Stimulated activated CD8-positive, alpha-beta memory T cell treated with anti-CD3 and anti-CD28 coated beads, Interleukin-4, amount 100 ng/mL, for 24 hours (primary cell): ENCODE results near the gene FALEC.

Experiments used
- DNase-seq: peaks from one replicate; pipeline ENCODE4 v3.0.0-alpha.2; 2020; ENCODE audit warnings: low read depth

Gene FALEC

GRCh38 chr1:150545486-150546032 lies 30.0 kb downstream of the FALEC start:
- no peak for DNase-seq

GRCh38 chr1:150546294-150546937 lies 30.9 kb downstream of the FALEC start:
- no peak for DNase-seq

- DNase-seq = no peak
These were observed 32.7 kb downstream of the FALEC start for GRCh38 chr1:150548324-150548631.

DNA sequence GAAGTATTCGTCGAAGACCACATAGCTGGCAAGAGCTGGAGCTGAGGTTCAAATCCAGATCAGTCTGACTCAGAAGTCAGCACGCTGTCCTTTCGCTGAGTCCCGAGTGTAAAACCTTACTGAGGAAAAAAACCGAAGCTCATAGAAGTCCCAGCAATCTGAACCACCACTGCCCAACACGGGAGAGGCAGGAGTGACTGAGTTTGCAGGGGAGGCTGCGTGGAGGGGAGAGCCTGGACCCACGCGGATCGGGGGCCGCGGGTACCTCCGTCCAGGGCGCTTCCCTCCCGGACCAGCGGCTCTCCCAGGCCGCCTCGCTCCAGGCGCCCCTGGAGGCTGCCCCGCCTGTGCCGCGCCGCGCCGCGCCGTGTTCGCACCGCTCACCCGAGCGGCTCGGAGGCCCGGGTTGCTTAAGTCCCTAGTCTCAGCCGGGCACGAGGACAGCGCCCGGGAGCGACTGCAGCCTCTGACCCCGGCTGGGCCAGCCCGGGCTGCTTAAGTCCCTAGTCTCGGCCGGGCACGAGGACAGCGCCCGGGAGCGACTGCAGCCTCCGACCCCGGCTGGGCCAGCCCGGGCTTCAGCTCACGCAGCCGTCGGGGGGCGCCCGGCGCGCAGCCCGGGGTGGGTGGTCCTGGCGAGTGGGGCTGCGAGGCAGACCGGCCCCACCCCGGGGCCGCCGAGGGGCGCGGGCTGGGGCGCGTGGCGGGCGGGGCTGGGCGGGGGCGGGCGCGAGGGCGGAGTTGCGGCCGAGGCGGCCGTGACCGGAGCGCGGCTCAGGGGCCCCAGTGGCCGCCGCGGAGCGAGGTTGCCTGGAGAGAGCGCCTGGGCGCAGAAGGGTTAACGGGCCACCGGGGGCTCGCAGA lies 33.3 kb downstream of the FALEC start, which contains the start of gene ADAMTSL4:
Gene ADAMTSL4, plus strand, starts transcription at position 777 of the 864 bp plus-strand sequence. CDS start 2,881 bp downstream, outside the sequence.
- no peak for DNase-seq

DNA sequence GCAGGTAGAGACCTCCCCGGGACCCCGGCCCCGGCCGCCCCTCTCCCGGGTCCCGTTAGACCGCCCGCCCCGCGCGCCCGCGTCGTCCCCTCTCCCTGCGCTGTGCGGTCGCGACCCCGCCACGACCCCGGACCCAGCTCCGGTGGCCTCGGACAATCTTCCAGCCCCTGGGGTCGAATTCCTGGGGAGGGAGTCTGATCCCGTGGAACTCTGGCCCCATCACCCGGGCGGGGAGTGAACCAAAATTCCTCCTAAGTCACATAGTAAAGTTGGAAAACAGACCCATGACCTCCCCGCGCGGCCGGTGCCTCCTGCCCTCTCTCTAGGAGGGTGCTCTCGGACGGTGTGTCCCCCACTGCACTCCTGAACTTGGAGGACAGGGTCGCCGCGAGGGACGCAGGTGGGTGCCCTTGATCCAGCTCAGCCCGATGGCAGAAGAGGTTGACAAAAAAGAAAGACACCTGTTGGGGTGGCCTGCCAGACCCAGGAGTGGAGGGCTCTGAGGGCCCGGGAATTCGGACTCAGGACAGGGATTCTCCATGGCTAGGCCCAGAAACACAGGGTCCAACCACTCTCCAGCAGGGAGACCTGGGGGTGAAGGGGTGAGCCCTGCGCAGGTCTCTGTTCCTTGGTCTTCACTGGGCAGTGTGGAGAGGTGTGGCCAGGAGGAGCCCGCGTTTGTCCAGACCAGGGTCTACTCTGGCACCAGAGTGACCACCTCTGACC lies 34.1 kb downstream of the FALEC start:
- DNase-seq = no peak

DNA sequence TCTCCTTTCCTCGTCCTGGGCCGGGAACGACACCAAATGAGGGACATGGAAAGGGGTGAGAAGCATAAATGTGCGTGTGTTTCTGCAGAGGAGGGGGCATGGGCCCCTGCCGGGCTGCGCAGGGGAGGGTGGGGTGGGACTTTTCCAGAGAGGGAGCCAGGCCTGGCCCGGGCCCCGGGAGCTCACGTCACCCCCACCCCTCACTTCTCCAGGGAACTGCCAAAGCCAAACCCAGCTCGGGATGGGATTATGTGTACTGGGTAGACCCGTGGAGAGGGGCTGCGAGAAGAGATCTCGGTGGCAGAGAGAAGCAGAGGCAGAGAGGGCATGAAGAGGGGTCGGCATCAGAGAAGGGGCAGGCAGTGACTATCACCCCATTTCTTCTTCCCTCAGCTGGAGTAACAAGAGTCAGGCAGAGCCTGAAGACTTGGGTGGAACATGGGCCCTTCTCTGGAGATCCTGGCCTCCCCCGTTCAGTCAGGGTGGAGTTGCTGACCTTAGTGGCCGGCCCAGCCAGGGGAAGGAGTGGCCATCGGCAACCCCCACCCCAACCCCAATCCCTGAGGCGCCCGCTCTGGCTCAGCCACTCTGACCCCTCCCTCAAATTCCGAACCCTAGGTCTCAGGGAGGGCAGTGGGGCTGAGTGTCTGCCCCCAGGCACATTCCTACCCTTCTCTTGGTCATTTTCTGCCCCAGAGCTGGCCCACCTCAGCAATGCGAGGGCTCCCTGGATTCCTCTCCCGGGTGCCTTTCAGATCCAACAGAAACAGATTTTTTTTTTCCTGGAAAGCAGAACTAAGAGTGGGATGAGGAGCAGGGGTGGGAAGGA lies 34.9 kb downstream of the FALEC start:
- no peak for DNase-seq

DNA sequence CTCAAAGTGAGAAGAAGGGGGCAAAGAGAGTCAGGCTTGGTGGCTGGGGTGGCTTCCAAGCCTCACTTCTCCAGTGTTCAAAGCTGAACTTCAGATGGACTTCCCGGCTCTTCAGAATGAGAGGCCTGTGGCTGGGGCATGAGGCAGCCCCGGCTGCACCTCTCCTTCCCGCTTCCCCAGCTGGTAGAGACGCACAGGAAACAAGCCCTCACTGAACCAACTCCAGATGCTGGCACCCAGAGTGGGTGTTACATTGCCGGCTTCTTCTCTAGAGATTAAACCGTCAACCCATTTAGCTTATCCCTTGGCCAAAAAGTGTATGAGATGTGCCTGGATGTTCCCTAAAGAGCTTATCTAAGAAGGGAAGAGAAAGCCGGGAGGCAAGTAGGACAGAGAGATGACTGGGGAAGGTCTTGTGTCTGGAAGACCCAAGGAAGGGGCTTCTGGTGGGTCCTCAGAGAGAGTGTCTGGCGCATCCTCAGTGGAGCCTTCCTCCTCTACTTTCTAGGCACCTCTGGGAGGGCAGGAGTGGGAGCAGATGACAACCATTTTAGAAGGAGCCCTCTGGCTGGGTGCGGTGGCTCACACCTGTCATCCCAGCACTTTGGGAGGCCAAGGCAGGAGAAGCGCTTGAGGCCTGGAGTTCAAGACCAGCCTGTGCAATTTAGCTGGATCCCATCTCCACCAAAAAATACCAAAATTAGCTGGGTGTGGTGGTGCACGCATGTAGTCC lies 35.7 kb downstream of the FALEC start:
- no peak for DNase-seq

- no peak for DNase-seq
These were observed 36.2 kb downstream of the FALEC start for GRCh38 chr1:150551784-150552127.

- DNase-seq = no peak
These were observed 36.8 kb downstream of the FALEC start for GRCh38 chr1:150552128-150552910.

DNA sequence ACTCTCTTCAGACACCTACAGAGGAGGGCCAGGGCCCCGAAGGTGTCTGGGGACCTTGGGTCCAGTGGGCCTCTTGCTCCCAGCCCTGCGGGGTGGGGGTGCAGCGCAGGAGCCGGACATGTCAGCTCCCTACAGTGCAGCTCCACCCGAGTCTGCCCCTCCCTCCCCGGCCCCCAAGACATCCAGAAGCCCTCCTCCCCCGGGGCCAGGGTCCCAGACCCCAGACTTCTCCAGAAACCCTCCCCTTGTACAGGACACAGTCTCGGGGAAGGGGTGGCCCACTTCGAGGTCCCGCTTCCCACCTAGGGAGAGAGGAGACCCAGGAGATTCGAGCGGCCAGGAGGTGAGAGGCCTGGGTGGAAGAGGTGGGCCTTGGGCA lies 37.3 kb downstream of the FALEC start:
- DNase-seq = no peak

GRCh38 chr1:150553392-150554085 lies 38.0 kb downstream of the FALEC start:
- DNase-seq = no peak

GRCh38 chr1:150554086-150554452 lies 38.5 kb downstream of the FALEC start:
- DNase-seq = no peak

DNA sequence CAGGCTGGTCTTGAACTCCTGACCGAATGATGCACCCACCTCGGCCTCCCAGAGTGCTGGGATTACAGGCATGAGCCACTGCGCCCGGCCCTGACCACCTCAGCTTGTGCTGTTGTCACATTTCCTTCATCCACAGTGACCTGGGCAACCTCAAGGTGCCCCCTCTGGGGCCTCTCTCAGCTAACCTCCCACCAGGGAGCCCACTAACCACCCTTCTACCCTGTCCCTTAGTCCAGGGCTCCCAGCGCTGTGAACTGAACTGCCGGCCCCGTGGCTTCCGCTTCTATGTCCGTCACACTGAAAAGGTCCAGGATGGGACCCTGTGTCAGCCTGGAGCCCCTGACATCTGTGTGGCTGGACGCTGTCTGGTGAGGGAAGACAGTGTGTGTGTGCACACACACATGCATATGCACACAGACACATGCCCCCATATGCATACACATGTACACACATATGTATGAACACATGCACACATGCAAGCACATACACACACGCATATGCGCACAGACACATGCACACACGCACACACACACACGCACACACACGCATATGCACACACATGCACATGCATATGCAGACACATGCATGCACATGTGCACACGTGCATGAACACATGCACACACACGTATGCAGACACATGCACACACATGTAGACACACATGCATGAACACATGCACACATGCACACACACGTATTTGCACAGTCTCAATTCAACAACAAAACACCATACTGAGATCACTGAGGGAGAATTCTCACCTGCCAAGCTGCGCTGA lies 39.8 kb downstream of the FALEC start:
- no peak for DNase-seq

DNA sequence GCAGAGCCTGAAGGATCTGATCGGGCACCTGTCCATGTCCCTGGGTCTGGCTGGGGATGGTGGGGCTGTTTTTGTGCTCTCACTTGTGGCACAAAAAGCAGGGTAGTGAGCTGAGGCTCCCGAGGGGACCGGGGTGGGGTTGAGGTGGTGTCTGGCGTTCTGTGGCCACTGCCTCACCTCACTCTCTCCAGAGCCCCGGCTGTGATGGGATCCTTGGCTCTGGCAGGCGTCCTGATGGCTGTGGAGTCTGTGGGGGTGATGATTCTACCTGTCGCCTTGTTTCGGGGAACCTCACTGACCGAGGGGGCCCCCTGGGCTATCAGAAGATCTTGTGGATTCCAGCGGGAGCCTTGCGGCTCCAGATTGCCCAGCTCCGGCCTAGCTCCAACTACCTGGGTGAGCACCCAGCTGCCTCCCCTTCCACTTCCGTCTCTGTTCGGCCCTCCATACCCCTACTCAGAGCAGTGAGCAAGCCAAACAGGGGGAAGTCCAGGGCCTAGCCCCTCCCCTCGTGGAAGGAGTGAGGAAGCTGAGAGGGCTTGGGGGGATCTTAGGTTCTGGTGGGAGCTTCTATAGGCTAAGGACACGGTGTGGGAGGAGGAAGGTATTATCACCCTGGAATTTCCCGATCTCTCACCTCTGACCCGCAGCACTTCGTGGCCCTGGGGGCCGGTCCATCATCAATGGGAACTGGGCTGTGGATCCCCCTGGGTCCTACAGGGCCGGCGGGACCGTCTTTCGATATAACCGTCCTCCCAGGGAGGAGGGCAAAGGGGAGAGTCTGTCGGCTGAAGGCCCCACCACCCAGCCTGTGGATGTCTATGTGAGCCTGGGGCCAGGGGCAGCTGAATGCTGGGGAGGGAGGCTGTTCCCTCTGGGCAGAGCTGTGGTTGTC lies 40.7 kb downstream of the FALEC start:
- no peak for DNase-seq

DNA sequence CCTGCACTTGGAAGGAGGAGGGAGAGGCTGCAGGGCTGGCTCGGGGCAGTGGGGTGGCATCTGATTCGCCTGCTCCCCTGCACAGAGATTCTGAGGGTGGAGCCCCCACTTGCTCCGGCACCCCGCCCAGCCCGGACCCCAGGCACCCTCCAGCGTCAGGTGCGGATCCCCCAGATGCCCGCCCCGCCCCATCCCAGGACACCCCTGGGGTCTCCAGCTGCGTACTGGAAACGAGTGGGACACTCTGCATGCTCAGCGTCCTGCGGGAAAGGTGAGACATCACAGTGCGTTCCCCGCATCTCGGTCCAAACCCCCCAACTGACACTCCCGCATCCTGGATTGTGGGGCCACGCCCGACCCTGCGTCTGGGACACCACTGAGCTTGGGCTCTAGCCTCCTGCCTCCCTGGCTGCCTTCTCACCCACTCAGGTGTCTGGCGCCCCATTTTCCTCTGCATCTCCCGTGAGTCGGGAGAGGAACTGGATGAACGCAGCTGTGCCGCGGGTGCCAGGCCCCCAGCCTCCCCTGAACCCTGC lies 41.6 kb downstream of the FALEC start:
- DNase-seq = no peak

GRCh38 chr1:150557813-150558212 lies 42.3 kb downstream of the FALEC start:
- DNase-seq = no peak

- DNase-seq = no peak
These were observed 42.8 kb downstream of the FALEC start for GRCh38 chr1:150558303-150558704.
